ENCODE measurements around the gene SMIM36.
"Not testable (repeated sequence)": the region's sequence is repeated elsewhere in the genome, so short reads cannot be mapped to it uniquely, and the experiment has no call there.

The SMIM36 gene

GRCh38 chr17:55510986-55511721 lies at the start of gene SMIM36:
SMIM36 (minus strand) TSS chr17:55511452.
- DNase-seq (ENCODE audit: low read depth in 2 of 2): no peak

- no peak for DNase-seq (ENCODE audit: low read depth in 2 of 2)
Measured at GRCh38 chr17:55555772-55556171, 44.5 kb upstream of the SMIM36 start.

GRCh38 chr17:55549140-55549539 lies 37.9 kb upstream of the SMIM36 start:
- no peak for DNase-seq (ENCODE audit: low read depth in 2 of 2)

- DNase-seq (ENCODE audit: low read depth in 2 of 2): no peak
Measured at GRCh38 chr17:55546991-55547664, 35.9 kb upstream of the SMIM36 start.

- no peak for DNase-seq (ENCODE audit: low read depth in 2 of 2)
Measured at GRCh38 chr17:55546481-55546880, 35.2 kb upstream of the SMIM36 start.

- DNase-seq (ENCODE audit: low read depth in 2 of 2): no peak
Measured at GRCh38 chr17:55545806-55546205, 34.6 kb upstream of the SMIM36 start.

- no peak for DNase-seq (ENCODE audit: low read depth in 2 of 2)
Measured at GRCh38 chr17:55543709-55544108, 32.5 kb upstream of the SMIM36 start.

- no peak for DNase-seq (ENCODE audit: low read depth in 2 of 2)
Measured at GRCh38 chr17:55540414-55541091, 29.3 kb upstream of the SMIM36 start.

- DNase-seq (ENCODE audit: low read depth in 2 of 2): no peak
Measured at GRCh38 chr17:55536205-55536604, 25.0 kb upstream of the SMIM36 start.

GRCh38 chr17:55533608-55534007 lies 22.4 kb upstream of the SMIM36 start:
- no peak for DNase-seq (ENCODE audit: low read depth in 2 of 2)

GRCh38 chr17:55532670-55533069 lies 21.4 kb upstream of the SMIM36 start:
- DNase-seq (ENCODE audit: low read depth in 2 of 2): no peak

- no peak for DNase-seq (ENCODE audit: low read depth in 2 of 2)
Measured at GRCh38 chr17:55531053-55531728, 19.9 kb upstream of the SMIM36 start.

GRCh38 chr17:55530064-55530463 lies 18.8 kb upstream of the SMIM36 start:
- DNase-seq (ENCODE audit: low read depth in 2 of 2): no peak

- DNase-seq (ENCODE audit: low read depth in 2 of 2): no peak
Measured at GRCh38 chr17:55527540-55528118, 16.4 kb upstream of the SMIM36 start.

- no peak for DNase-seq (ENCODE audit: low read depth in 2 of 2)
Measured at GRCh38 chr17:55524440-55525220, 13.4 kb upstream of the SMIM36 start.

GRCh38 chr17:55523032-55523431 lies 11.8 kb upstream of the SMIM36 start:
- DNase-seq (ENCODE audit: low read depth in 2 of 2): not testable (repeated sequence)

- DNase-seq (ENCODE audit: low read depth in 2 of 2): no peak
Measured at GRCh38 chr17:55521186-55521585, 9.9 kb upstream of the SMIM36 start.

- no peak for DNase-seq (ENCODE audit: low read depth in 2 of 2)
Measured at GRCh38 chr17:55520402-55520801, 9.2 kb upstream of the SMIM36 start.

- no peak for DNase-seq (ENCODE audit: low read depth in 2 of 2)
Measured at GRCh38 chr17:55518510-55518909, 7.3 kb upstream of the SMIM36 start.

GRCh38 chr17:55513885-55514590 lies 2.8 kb upstream of the SMIM36 start:
- peak; percentile 54 to 56 for DNase-seq (ENCODE audit: low read depth in 2 of 2)
